NCI-H2196 (cell line): ENCODE results near the gene ZBP1.

Experiments
- DNase-seq: peaks from one replicate; lab custom pipeline; 2025; ENCODE audit not compliant: unreplicated experiment; lab: John Stamatoyannopoulos, UW

Gene ZBP1

DNA sequence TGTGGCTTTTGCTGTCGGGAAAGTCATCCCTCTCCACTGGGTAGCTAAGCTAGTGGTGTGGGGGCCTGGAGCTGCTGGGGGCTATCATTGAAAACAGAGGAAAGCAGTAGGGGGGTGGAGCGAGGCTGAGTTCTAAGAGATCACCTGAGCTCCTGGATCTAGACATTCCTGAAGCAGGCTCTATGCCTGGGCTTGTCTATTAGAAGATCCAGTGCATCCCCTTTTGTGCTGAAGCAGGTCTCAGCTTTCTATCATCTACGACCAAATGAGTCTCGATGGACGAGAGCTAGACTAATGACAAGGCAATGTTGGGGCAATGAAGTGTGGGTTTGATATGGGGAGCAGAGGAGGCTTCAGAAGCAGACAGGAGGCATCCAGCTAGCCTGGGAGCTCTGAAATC lies 18.5 kb downstream of the ZBP1 start:
- DNase-seq = no peak

DNA sequence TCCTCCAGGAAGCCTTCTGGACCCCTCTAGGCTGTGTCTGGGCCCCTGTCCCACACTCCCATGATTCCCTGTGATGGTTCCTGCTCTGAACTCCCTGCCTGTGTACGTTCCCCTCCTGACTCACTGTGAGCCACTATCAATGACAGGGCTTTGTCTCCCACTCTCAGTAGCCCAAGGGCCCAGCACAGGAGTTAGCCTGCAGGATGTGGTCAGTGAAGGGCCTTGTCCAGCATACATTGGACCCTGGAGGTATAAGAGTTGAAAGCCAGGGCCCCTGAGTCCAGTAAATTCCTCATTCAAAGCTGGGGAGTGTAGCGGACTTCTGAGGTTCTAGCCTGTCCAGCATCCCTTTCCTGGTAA lies 19.0 kb downstream of the ZBP1 start:
- no peak for DNase-seq

DNA sequence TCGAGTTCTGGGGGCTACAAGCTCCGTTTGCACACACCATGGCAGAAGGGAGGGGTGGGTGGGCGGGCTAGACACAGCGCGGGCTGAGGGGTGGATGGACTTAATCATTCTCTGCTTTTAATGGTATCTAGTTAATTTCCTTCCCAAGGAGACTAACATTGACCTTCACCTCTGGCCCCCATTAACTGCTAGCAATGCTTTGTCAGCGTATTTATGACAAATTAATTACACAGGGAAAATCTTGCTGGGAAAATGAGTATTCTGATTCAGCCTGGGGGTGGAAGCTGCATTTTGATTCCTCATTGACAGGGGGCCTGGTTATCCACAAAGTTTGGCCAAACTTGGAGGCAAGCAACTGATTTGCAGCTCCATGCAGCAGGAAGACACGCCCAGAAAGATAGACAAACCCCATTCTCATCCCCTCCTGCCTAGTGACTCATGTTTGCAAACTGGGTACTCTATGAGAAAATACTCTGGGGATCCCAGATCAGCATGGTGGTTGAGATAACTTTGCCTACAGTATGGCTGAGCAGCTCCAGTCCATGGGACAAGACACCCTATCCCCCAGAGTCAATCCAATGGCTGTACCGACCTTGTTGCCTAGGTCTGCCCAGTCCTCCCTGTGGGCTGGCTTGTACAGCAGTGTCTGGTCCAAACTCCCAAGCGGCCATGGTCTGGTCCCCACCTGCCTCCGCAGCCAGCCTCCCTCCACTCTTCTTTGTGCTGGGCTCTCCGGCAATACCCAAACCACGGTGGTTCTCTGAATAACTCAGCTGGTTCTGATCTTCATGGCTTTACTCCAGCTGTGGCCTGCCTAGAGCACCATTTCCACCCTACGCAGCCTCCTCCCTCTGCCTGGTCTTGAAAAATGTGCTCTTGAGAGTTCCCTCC lies 19.7 kb downstream of the ZBP1 start:
- no peak for DNase-seq

DNA sequence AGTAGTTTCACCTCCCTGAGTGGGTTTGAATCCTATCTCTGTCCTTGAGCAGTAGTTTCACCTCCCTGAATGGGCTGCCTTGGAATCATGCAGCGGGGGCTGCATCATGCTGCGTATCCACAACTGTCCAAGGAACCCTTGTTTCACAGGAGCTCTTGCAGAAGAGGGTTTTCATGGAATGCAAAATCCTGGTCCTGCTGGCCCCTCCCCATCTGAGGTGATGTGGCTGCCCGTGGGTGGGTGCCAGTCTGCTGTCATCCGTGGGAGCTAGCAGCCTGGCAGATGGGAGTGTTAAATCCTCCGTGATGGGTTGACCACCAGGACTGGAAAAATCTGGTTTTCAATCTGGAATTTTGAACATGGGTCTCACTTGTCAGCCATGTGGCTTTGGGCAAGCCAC lies 21.7 kb downstream of the ZBP1 start:
- no peak for DNase-seq

DNA sequence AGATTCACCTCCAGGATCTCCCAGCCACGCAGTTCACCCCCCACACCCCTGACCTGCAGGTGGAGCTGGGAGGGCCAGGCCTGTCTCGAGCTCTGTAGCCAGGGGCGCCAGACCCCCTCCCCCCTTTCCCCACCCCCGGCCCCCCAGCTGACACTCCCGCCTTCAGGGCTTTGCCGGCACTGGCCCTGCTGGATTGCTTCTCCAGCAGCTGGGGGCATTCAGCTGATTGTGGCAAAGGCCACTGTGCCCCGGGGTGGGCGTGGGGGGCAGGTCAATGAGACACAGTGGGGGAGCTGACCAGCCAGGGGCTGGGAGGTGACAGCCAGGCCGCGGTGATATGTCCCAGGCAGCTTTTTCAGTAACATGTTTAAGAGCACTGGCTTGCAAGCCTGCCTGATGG lies 22.2 kb downstream of the ZBP1 start:
- DNase-seq = no peak

DNA sequence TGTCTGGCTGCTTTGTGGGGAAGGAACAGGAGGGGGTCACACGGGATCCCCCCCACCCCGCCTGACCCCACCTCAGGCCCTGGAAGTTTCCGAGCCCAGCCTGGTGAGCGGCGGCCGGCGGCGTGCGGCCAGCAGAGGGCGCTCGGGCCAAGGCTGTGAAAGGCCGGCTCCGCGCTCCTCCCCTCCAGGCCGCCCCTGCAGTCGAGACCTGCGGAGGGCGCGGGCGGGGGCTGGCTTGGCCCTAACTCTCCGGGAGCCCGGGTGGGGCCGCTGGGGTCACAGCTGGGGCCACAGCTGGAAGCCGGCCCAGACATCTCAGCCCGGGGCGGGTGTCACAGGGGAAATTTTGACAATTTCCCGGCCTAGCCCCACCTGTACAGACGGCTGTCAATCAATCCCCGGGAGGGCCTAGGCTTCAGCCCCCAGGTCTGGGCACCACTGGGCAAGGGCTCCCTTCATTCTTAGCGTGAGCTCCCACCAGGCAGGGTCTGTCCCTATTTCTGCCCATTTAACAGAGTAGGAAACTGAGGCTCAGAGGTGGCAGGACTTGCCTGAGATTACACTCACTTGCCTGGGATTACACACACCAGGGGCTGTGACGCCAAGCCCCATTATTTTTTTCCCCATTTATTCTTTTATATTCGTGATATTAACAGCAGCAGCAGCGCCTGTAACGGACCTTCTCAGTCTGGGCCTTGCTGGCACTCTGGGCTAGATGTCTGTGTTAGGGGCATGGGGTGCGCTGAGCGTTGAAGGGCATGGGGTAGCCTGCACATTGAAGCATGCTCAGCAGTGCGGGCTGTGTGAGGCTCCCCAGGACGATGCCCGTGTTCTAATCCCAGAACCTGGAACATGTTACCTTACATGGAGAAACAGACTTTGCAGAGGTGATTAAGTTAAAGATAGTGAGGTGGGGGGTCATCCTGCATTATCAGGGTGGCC lies 23.0 kb downstream of the ZBP1 start:
- peak; percentile 62 for DNase-seq

DNA sequence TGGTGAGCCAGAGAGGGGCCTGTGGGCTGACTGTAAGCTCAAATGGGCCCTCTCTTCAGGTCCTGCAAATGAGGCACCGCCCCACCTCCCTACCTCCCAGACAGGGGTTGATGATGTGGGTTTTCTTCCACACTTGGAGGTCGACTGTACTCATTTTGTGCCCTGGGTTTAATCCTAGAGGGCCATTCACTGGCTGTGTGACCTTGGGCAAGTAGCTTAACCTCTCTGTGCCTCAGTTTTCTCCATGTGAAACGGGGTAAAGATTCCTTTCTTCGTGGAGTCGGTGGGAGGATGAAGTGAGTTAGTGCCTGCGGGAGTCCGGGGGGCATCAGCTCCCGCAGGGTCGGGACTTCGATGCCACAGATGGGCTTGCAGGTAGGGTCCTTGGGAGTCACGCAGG lies 23.9 kb downstream of the ZBP1 start:
- DNase-seq = no peak

DNA sequence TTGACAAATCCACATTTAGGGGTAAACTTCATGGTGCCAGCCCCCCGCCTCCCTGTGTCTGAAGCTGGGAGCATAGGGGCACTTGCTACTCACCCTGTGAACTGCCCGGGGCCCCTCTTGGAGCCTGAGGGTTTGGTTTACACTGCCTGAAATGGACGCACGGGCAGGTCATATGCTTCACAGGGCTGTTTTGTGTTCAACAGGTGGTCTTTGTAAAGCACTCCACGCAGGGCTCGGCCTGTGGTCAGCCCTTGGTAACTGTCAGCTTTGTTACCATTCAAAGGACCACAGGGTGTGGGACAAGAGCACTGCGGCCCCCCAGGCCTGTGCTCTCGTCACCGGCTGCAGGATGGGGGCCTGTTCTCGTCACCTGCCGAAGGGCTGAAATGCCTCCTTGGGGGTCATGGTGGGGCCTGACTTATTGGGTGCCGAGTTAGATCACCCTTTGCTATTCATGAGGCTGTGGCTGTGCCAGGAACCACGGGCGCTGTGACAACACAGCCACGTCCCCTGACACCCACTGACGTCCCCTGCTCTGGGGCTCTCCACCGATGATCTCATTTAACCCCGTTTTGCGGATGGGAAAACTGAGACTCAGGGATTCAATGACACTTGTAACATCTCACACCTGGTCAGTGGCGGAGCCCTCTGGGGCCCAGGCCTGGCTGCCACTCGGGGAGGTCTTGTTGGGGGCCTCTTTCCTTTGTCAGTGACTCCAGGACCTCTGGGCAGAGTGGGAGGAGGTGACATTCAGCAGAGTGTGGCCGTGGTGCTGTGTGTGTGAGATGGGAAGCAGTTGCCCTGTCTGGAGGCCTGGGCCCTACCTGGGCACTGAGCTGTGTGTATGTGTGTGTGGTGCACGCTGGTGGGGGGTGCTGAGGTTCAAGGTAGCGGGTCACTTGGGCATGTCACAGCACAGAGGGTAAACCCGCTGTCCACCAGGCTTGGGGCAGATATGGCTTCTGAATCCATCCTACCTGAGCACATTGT lies 24.9 kb downstream of the ZBP1 start:
- no peak for DNase-seq

DNA sequence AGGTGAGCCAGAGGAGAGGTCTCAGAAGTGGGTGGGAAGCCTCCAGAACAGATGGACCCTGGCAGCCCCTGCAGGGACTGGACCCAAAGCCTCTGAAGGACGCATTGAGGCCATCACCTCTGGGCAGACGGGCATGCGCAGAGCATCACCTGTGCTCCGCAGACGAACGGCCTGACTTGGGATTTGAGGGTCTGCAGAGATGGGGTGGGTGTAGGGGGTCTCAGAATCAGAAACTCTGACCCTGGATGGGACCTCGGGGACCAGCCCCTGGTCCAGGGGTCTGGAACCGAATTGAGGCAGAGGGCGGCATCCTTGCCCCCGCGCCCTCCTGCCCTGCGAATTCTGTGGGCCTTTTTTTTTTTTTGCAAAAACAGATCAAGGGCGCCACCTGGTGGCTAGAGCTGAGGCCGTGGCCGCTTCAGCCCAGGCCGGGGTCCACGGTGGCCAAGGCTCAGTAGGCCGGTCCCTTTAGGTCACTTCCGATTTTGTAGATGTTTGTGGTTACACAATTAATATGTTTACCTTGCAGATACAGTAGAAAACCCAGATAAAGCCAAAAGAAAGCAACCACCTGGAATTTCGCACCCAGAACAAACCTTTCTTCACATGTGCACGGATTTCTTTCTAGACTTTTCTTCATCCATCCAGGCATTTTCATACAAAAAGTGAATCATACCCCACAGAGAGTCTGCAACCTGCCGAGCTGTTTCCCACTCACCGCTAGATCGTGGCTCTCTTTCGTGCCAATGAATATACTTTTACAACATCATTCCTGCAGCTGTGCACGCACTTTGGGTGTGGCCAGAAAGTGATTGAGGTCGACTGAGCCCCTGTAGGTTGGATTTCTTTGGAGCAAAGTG lies 25.9 kb downstream of the ZBP1 start:
- peak; percentile 50 for DNase-seq

DNA sequence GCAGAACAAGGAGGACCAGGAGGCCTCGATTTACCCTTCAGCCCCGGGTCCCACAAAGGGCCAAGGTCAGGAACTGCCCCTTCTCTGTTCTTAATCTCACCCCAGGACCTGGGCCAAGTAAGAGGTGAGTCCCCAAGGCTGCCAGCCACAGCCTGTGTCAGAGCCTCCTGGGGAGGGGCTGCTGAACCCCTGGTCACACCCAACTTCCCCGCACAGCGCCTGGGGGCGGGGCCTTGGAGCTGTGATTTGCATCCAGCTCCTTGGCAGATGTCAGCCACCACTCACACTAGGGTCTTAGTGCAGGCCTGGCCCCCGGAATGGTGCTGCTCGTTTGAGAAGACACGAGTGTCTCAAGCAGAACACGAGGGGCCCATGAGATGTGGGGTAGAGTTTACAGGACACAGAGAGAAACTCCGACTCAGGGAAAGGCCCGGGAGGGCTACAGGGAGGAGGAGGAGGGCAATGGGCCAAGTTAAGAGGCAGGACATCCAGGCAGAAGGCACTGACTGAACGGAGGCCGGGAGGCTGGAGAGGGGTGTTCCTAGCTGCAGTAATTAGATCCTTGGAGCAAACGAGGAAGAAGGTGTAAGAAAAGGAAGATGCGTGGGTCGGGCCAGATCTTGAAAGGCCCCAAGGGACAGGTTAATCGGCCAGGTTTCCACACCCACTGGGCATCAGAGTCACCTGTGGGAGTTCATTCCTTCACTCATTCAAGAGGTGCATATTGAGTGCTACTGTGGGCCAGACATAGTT lies 26.9 kb downstream of the ZBP1 start:
- no peak for DNase-seq

DNA sequence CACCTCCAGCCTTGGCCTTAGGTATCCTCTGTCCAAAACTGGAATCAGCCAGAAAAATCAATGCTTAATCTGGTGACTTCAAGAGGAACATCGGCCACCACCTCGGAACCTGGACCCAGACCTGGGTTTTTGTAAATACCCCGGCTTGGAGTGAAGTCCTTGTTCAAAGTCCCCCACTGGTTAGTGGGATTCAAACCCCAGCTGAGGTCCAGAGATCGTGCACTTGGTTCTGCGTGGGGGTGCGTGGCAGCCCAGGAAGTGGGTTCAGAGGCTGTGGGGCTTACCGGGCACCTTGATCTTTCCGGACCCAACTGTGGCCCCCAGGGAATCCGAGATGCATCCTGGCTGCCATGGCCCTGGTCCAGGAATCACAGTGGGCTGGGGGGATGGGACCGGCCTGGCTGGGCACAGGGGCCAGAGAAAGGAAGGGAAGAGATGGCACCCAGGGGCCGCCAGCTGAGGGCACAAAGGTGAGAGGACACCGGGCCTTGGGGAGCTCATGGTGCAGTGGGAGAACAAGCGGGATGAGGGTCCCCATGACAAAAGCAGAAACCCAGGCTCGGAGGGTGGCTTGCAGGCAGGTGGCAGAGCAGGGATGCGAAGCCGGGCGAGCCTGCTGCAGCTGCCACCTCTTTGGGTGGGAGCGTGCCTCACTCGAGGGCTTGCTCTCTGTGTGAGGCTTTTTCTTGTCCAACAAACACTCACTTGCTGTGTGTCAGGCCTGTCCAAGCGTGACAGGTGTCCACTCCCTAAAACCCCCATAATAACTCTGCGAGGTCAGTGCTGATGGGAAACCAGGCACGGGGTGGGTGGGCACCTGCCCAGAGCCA lies 27.7 kb downstream of the ZBP1 start:
- DNase-seq = no peak

DNA sequence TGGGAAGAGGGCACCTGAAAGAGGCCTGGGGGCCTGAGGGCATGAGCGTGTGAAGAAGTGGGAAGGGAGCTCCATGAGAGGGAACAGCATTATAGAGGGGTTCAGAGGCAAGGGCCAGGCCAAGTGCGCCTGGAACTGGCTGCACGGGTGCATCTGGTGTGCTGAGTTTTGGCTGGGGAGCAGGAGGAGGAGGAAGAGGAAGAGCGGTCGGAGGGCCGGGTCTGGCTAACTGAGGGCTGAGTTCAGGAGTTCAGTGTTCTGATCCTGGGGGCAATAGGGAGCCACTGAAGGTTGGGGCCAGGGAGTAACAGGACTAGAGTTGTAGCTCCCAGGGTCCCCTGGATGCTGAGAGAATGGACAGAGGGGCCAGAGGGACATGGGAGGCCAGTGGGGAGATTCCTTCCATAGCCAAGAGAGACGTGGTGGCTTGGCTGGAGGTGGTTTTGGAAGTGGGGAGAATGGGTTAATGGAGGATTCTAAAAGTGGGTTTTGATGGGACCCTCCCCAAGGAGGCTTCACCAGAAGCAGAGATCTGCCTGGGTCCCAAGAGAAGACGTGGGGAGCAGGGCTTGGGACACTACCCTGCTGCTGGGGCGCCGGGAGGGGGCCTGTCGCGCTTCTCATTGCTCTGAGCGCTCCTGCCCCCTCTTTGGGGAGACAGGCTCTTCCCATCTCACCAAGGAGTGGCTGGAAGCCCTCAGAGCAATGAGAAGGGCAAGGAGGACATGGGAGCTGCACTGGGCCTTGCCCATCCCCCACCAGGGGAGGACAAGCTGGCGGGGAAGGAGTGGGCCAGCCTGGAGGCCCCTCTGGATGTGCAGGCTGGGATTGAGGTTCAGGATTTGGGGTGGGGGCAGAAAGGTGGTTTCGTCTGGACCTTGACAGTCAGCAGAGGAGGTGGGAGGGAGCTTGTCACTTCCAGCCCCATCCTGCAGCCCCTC lies 28.7 kb downstream of the ZBP1 start:
- no peak for DNase-seq

DNA sequence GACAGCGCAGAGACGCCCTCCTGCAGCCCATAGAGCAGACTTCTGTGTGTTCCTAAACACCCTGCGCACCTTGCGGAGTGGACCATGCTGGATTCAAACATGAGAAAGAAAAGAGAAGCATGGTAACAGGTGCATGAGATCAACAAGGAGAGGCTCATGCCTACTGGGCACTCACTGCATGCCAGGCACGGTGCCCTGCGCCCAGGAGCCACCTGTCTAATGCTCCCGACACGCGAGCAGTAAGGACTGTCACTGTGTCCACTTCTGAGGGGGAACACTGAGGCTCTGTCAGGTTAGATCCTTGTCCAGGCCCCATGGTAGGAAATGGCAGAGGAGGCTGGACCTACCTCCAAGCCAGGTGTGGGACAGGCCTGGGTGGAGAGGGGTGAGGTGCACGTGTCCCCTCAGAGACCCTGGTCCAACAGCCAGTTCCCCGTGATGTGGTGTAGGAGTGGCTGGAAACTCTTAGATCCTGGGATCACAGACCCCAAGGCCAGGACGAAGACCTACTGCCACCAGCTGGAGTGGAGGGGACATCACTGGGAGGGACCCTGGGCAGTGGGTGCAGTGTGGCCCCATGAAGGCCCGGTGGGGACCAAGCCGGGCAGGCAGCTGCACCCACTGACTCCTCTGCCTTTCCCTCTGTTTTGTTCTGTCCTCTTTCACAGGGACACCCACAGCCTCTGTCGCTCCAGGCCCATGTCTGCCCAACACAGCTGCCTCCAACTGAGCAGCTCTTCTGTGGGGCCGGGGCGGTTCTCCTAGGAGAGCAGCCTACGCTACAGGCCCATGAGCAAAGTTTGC lies 29.5 kb downstream of the ZBP1 start:
- DNase-seq = no peak

DNA sequence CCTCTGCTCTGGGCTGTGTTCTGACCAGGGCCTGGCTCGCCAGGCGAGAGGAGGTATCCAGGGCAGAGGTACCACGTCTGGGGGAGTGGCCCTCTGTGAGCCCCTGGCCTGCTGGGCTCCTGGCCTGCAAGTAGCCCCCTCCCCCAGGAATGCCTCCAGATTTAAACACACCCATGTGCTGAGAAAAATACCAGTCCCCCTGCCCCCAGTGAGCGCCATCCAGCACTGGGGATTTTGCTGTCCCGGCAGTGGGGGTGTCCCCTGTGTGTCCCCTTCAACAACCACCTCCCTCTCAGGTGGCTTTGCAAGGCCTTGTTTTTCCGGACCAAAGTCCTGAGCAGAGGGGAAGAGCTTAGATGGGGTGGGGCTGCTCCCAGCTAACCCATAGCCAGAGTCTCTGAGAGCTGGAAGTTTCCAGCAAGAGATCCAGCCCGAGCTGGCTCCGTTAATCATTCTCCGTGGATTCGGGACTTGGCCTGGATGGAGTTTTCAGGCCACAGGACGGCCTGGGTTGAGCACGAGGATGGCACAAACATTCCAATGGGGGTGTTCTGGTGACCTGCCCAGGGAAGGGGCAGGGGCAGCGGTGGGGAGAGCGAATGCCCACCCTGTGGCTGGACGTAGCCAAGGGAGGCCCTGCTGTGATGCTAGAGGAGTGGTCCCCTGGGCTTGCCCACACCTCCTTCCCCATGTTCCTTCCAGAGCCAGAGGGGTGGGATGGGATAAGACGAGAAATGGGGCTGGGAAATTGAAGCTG lies 30.3 kb downstream of the ZBP1 start:
- no peak for DNase-seq

DNA sequence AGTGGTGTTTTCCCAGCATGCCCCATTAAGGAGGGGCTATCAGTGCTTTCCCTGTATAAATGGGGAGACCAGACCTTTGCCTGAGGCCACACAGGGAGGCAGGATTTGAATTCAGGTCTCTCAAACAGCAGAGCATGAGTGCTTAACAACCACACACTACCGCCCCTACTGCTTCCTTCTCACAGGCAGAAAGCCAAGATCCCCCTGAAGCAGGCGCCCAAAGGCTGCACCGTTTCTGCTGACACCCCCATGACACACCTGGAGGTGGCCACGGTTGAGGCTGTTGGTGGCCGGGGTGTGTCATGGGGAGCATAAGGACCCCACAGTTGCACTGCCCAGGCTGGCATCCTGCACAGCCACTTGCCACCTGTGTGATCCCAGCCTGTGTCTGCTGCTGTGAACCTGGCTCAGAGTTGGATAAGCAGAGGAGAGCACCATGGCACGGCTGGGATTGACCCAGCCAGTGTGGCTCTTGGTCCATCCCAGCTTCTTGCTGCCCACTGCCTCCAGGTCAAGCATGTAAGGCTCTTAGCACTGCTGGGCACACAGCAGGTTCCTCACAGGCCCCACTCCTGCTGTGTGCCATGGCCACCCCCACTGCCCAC lies 31.0 kb downstream of the ZBP1 start:
- no peak for DNase-seq
